Activated gamma-delta T cell treated with Interleukin-2 at 50 U/mL for 16 hours (primary cell): ENCODE data around the gene EWSR1.
"Not testable (repeated sequence)": the region's sequence is repeated elsewhere in the genome, so short reads cannot be mapped to it uniquely, and the experiment has no call there.

Source experiments
- DNase-seq: peaks from one replicate; pipeline ENCODE4 v3.0.0-alpha.2; 2020

EWSR1 gene

GRCh38 chr22:29267858-29268510 lies at the start of gene EWSR1, which contains the start of gene RHBDD3:
Gene EWSR1, plus strand, starts transcription at chr22:29268268. Its CDS starts 69 bp downstream, at chr22:29268337.
Gene RHBDD3, minus strand, starts transcription at chr22:29267981. Its CDS starts 2,355 bp downstream, at chr22:29265626.
- DNase-seq = peak; percentile 95

- DNase-seq = no peak
Observed at GRCh38 chr22:29218758-29219408, 49.2 kb upstream of the EWSR1 start.

GRCh38 chr22:29219409-29219782 lies 48.7 kb upstream of the EWSR1 start:
- not testable (repeated sequence) for DNase-seq

- no peak for DNase-seq
Observed at GRCh38 chr22:29219881-29220670, 48.0 kb upstream of the EWSR1 start.

DNA sequence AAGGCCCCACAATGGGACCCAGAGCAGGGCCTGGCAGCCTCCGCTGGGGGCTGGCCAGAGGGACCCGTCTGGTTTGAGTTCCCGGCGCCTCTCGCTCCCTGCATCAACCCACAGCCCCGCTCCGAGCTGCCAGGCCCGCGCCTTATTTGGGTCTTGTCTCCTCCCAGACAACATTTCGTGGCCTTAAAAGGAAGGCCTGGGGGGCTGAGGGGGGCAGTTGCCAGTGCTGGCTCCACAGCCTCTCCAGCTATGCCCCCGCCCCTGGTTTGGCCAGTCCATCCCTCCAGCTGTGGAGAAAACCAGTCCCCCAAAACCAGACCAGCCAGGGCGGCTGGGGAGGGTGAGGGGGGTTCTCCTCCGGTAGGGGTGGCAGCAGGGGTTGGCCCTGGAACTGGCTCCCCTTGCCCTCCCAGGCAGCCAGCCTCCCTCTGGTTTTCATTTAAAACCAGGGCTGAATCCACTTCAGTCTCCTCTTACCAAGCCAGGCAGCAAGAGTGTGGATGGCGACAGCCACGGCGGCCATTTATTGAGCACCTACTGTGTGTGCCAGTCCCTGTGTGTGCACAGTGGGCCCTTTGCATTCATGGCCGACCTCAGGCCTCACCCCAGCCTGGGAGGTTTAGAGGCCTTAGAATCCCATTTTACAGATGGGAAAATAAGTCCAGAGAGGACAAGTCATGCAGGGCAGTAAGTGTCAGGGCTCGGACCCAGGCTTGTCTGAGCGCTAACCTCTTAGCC lies 43.8 kb upstream of the EWSR1 start:
- DNase-seq = no peak

GRCh38 chr22:29224859-29225410 lies 43.1 kb upstream of the EWSR1 start:
- DNase-seq = no peak

DNA sequence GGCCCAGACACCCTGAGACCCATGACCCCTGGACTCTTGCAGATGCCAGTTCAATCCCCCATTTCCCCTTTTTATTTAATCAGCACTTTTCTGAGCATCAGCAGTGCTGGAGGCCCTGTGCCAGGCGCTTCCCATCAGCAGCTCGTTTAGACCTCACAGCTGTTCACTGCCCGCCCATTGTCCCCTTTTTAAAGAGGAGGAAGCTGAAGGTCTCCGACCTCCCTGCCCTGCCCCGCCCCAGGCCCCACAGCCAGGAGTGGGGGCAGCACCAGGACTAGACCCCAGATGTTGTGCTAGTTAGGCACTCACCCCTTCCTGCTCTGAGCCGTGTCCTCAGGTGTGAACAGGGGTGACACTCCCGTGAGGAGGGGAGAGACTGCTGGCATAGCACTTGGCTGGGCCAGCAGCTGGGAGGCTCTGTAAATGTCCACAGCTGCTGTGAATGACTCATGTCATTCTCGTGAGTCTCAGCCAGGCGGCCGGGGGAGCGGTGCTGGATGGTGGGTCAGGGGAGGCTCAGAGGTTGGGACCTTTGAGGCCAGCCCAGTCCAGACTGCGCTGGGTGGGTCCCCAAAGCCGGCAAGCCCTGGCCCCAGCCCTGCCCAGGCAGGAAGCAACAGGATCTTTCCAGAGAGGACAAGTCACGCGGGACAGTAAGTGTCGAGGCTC lies 42.5 kb upstream of the EWSR1 start:
- no peak for DNase-seq

DNA sequence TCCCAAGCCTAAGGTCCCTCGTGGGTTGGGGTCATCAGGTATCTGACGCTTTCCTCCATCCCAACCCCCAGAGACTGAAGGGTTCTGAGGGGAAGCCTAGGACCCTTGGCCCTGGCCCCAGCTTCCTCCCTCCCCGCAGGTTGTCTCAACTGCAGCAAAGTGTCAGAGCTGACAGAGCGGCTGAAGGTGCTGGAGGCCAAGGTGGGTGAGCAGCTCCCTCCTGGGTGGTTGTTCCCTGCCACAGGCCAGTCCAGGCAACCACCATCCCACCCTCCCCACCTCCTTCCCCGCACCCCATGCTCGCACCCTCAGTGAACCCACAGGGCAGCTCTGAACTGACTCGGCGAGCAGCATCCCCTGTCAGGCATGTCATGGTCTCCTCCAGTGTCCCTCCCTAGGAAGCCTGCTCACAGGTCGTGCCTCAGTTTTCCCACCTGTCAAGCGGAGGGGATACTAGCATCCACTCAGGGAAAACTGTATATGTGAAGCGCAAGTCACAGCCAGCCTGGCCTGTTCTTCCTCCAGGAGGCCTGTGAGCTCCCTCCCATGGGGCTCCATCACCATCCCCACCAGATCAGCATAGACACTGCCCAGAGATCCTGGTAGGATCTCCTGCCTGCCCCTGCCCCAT lies 41.6 kb upstream of the EWSR1 start:
- no peak for DNase-seq

GRCh38 chr22:29230972-29231875 lies 36.8 kb upstream of the EWSR1 start:
- no peak for DNase-seq

- no peak for DNase-seq
Observed at GRCh38 chr22:29231971-29232959, 35.8 kb upstream of the EWSR1 start.

DNA sequence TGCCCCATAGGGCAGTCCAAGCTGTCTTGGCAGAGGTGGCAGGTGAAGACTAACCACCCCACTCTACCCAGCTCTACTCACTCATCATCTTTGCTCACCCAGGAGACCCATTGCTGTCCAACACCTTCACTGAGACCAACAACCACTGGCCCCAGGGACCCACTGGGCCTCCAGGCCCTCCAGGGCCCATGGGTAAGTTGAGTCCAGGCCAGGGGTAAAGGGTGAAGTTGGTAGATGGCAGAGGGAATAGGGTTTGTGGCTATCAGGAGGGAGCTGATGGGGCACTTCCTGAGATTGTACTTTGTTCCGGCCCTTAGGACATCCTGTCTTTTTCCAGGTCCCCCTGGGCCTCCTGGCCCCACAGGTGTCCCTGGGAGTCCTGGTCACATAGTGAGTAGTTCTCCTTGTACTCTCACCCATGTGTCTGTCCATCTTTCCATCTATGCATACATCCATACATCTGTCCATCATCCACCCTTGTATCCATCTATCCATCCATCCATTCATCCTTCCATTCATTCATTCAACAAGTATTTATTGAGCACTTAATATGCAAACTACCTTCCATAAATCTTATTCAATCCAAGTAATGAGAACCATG lies 34.7 kb upstream of the EWSR1 start:
- DNase-seq = no peak

DNA sequence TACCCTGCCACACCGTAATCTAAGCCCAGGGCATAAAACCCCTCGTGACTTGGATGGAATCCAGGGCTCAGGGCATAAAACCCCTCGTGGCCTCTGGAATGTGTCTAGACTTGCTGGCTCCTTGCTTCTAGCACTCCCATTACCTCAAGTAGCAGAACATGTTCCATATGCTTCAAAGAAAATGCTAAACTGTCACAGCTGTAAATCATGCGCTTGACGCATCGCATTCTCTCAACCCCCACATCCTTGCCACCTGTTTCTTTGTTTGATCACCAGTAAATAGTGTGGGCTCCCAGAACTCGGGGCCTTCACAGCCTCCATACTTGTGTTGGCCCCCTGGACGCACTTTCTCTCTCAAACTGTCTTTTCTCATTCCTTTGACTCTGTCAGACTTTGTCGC lies 27.6 kb upstream of the EWSR1 start:
- not testable (repeated sequence) for DNase-seq

DNA sequence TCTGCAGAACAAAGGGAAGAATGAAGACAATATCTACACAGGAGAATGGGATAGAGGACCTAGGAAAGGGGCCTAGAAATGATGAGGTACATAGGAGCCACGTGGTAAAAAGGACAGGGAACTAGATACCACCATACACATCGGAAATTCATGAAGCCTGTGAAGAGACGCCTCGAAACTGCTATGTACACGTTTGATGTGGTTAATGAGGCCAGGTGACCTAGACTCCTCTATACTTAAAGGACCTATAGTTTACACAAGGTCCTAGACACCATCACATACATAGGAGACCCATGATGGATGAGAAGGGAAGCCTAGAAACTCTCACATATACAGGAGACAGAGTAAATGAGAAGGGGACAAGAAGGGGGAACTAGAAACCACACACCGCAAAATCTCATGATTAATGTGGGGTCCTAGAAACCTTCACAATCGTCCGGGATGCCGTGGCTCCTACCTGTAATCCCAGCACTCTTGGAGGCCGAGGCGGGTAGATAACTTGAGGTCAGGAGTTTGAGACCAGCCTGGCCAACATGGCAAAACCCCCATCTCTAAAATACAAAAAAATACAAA lies 24.1 kb upstream of the EWSR1 start:
- no peak for DNase-seq

- DNase-seq = no peak
Observed at GRCh38 chr22:29244785-29245625, 23.1 kb upstream of the EWSR1 start.

GRCh38 chr22:29245626-29246385 lies 22.3 kb upstream of the EWSR1 start:
- DNase-seq = peak; percentile 57

GRCh38 chr22:29247891-29248290 lies 20.2 kb upstream of the EWSR1 start:
- not testable (repeated sequence) for DNase-seq

DNA sequence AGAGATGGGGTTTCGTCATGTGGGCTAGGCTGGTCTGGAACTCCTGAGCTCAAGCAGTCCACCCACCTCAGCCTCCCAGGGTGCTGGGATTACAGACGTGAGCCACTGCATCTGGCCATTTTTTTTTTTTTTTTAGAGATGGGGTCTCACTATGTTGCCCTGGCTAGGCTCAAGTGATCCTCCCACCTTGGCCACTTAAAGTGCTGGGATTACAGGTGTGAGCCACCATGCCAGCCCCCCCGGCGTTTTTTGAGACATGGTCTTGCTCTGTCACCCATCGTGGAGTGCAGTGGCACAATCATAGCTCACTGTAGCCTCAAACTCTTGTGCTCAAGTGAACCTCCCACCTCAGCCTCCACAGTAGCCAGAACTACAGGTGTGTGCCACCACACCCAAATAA lies 16.8 kb upstream of the EWSR1 start:
- DNase-seq = no peak
